Measurements from ENCODE around the gene RASAL1.

DNA sequence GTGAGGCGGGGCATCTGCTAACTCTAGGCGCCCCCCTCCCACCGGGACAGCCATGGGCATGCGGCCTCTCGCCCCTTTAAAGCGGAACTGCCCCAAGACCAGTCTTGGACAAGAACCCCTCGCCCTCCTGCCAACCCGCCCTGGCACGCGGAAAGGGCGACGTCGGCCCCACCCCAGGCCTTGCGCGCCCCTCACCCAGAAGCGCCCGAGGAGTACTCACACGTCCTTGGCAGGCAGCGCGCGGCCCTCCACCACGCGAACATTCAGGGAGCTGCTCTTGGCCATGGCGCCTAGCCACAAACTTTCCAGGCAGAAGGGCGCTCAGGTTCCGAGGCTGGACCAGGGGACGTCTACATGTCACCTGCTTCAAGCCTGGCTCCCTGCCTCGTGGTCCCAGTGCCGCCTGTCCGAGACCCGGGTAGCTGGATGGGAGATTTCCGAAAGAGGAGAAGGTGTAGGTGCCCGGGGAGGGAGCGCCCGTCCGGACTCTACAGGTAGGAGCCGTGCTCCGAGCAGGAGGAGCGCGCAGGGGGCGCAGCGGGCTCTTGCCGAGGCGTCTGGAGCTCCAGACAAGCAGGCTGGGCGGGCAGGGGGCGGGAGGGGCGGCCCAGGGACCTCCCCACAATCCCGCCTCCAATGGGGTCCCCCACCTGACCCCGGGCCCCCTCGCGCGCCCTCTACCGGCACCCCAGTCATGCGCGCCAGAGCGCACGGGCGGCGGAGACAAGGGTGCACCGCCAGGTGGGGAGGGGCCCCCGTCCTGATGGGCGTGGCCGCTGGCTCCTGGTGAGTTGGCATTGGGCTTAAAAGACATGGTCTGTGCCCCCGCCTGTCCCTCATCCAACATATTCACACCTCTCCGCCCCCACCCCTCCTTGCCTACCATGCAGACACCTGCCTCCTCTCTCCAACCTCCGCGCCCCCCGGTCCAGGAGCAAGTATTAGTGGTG lies at the start of gene RASAL1:
- TF ChIP-seq CTCF (IDR thresholded peaks at IDR 0.05) (no peak), POLR2A (IDR thresholded peaks at IDR 0.05) (no peak)
